NCI-H345 treated with DMSO at 0.1 percent for 48 hours (cell line): Measurements from ENCODE around the gene ACAP3.
"Not testable (repeated sequence)": the region's sequence is repeated elsewhere in the genome, so short reads cannot be mapped to it uniquely, and the experiment has no call there.

ENCODE experiments used
- DNase-seq: peaks from one replicate; lab custom pipeline; 2025; ENCODE audit not compliant: unreplicated experiment; lab: John Stamatoyannopoulos, UW

The ACAP3 gene

DNA sequence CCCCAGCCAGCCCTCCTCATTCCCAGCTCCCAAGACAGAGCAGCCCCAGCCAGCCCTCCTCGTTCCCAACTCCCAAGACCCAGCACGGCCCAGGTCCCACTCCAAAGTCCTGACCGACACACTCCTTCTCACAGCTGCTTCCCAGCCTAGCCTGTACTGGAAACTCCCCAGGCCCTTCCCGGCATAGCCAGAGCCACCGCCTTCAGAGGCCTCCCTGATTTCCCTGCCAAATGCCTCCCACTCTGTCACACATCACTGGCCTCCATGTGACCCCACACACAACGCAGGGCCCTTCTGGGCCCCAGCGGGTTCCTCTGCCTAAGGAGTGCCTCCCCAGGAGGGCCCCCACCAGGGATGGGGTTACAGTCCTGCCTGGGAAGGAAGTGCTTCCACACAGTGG is 36.9 kb downstream of the ACAP3 start:
- DNase-seq: no peak

DNA sequence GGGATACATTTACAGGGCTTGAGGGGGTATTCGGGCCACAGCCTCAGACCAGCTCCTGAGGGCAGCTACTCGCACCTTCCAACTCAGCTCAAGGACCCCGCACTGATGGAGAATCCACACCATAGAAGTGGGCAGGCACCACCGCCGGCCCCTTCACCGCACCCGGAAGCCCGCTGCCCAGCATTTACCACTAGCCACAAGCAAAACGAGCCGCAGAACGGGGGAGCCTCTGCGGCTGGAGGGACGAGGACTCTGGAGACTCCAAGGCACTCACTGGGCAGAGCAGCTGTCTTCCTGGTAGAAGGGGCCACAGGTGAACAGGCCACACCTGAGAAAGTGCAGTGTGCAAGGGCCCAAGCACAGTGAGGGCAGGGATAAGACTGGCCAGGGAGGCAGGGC is 39.4 kb downstream of the ACAP3 start:
- no peak for DNase-seq

GRCh38 chr1:1267488-1268283 is 40.0 kb downstream of the ACAP3 start:
- no peak for DNase-seq

GRCh38 chr1:1264868-1265272 is 42.9 kb downstream of the ACAP3 start:
- no peak for DNase-seq

DNA sequence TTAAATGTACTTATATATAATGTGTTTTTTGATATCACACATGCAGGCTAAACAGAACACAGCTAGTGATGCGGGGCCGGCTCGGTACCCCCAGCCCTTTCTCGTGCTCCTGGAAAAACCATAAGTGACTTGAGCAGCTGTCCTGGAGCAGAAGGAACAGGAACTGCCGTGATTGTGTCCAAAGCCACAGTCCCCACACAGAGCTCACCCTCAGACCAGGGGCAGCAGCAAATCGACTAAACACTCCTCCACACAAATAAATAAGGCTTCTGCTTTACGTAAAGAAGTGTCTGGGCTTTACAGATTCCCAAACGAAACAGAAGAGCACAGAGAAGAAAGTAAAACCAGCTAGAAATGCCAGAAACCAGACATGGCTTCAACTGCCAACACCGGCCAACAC is 43.7 kb downstream of the ACAP3 start:
- DNase-seq: no peak

DNA sequence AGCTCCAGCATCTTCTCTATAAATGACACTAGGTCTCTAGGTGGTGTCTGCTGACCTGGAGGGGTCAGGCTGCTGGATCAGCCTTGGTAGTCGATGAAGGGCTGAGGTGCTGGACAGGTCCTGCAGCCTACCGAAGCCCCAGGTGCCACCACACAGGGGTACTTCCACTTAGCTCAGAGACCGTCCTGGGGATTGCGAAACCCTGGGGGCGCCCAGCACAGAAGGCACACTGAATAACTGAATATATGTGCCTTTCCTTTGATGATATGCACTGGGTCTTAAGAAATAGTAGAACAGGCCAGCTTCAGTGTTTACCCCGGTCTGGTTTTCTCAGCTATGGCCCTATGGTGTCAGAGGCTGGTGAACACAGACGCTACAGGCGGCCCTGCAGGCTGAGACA is 45.0 kb downstream of the ACAP3 start:
- no peak for DNase-seq

DNA sequence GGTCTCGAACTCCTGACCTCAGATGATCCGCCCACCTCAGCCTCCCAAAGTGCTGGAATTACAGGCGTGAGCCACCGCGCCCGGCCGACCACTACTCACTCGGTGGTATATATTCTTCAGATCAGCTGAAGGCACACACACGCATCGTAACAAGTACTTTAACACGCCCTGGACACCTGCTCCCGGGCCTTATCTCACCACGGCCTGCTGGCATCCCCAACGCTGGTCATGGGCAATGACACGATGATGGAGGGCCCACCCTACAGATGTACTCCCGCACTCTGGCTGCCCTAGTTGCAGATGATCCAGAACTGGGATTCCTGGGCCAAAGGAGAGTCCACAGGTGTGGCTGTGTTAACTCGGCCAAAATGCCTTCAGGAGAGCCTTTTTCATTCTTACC is 45.7 kb downstream of the ACAP3 start:
- DNase-seq: no peak

DNA sequence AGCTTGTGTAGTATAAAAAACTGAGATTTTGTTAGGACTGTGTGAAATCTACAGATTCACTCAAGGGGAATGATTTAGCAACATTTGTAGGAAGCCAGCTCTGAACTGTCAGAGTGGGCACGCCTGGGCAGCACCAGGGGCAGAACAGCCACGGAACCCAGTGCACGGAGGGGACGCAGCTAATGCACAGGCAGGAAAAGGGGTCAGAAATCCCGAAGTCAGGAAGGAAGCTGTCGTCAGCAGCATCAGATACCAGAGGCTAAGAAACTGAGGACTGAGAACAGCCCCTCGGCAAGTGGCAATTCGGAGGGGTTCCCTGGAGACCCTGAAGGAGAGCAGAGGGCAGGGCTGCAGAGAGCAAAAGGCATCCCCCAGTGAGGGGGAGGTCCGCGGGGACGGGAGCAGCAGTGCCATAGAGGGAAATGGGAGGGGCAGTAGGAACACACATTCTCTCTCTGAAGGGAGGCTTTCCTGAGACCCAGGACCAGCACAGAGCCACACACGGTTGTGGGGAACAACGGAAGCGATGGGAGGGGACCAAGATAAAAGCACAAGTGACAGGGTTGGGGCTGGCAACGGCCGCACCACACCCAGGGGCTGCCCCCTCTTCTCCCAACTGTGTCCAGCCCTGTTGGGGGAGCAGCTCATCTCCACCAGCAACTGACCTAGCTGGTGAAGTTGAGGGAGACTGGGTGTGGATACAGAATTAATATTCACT is 46.7 kb downstream of the ACAP3 start:
- no peak for DNase-seq

DNA sequence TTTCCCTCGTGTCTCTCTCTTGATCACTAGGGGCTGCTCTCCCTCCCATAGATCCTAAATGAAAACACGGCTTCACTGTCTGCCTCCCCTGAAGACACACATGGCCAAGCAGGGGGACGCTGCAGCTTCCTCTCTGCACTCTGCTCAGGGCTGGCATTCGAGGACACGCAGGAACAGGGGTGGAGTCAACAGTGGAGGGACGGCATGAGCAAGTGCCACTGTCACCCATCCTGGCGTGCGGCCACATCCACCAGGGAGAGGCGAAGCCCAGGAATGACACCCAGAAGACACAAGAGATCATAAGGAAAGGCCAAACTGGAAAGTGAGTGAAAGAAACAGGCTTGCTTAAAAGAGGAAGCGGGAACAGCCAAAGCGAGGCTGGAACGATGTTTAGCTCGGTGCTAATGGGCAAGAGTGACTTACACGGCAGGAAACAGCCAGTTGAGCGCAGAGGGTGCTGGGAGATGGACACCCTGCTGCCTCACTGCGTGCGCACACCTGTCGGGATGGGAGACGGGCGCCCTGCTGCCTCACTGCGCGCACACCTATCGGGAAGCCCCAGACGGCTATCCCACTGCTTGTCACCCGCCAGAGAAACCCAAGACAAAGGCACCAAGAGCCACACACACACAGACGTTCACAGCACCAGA is 47.7 kb downstream of the ACAP3 start:
- DNase-seq: peak; percentile 31

- DNase-seq: no peak
These were observed 48.2 kb downstream of the ACAP3 start for GRCh38 chr1:1259540-1259939.

DNA sequence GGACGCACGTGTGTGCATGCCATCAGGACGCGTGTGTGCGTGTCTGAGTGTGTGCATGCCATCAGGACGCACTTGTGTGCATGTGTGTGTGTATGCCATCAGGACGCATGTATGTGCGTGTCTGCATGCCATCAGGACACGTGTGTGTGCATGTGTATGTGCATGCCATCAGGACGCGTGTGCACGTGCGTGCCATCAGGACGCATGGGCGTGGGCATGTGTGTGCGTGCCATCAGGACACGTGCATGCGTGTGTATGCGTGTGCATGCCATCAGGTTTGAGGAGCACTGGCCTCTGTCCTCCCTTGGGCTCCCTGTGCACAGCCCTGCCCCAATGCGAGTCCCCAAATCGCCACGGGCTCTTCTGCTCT is 48.6 kb downstream of the ACAP3 start:
- DNase-seq: no peak

GRCh38 chr1:1256956-1257871 is 50.5 kb downstream of the ACAP3 start:
- DNase-seq: no peak

DNA sequence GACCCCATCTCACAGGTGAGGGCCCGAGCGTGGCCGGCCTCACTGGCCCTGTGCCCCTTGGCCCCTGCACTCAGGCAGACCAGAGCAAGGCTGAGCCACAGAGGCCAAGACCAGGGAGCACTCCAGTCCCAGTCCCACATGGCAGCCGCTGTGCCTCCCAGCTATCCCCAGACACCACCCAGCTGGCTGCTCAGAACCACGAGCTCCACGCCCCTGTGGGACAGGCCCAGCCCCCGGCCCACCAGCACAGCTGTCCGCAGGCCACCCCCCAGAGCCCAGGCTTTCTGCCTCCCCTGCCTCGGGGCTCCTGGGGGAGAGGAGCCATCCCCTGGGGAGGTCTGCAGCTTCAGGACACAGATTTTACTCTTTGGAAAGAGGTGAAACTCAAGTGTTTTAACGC is 52.1 kb downstream of the ACAP3 start:
- no peak for DNase-seq

DNA sequence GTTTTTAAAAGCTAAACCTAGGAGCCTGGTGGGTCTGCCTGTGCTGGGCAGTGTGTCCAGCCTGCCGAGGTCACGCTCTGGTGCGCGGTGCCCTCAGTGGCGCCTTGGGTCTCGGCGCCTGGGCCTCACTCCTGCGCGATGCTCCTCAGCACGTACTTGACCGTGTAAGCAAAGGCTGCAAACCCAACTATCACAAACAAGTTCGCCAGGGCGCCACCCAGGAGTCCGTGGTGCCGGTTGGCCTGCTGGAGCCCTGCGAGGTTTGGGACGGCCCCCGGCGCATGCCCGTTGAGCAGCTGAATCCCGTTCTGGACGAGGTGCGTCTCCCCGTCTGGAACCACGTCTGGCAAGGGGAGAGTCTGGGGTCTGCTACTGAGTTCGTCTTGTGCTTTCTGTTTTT is 52.7 kb downstream of the ACAP3 start:
- no peak for DNase-seq

DNA sequence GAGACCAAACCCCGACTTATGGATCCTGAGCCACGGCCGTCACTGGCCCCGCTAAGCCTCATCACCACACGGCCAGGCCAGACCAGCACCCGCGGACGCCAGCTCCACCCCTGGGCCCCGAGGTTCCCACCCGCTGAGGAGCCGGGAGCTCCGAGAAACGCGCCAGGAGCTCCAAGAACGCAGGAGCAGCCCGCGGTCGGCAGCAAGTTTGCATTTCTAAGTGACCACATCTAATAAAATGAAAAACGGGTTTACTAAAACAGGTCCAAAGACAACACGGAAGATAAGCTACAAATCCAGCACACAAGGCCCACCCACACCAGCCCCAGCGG is 53.1 kb downstream of the ACAP3 start:
- DNase-seq: no peak

GRCh38 chr1:1253972-1254666 is 53.6 kb downstream of the ACAP3 start:
- no peak for DNase-seq

GRCh38 chr1:1253314-1253713 is 54.4 kb downstream of the ACAP3 start:
- DNase-seq: no peak

- DNase-seq: peak; percentile 60
These were observed 56.9 kb downstream of the ACAP3 start for GRCh38 chr1:1250786-1251284.

DNA sequence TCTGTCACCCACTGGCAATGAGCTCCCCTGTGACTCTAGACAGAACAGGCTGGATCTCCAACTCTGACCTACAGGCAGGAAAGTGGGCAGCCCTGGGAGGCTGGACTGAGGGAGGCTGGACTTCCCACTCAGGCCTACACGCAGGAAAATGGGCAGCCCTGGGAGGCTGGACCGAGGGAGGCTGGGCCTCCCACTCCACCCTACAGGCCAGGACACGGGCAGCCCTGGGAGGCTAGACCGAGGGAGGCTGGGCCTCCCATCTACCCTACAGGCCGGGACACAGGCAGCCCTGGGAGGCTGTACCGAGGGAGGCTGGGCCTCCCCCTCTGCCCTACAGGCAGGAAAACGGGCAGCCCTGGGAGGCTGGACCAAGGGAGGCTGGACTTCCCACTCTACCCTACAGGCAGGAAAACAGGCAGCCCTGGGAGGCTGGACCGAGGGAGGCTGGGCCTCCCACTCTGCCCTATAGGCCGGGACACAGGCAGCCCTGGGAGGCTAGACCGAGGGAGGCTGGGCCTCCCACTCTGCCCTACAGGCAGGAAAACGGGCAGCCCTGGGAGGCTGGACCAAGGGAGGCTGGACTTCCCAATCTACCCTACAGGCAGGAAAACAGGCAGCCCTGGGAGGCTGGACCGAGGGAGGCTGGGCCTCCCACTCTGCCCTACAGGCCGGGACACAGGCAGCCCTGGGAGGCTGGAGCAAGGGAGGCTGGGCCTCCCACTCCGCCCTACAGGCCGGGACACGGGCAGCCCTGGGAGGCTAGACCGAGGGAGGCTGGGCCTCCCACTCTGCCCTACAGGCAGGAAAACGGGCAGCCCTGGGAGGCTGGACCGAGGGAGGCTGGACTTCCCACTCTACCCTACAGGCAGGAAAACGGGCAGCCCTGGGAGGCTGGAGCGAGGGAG is 59.5 kb downstream of the ACAP3 start:
- DNase-seq: not testable (repeated sequence)
